Measurements from ENCODE around the gene SCARF2. TPM values are rescaled to one million over a fixed set of nuclear protein-coding genes. Genes with fewer than 3 reads are reported as not detected.

The SCARF2 gene
- total and polyA plus RNA-seq, 2 of the 8 experiments (the other 6 are each of a cell fraction or from before 2014, with no cell fraction given), result 4.2 to 9.8 TPM

DNA sequence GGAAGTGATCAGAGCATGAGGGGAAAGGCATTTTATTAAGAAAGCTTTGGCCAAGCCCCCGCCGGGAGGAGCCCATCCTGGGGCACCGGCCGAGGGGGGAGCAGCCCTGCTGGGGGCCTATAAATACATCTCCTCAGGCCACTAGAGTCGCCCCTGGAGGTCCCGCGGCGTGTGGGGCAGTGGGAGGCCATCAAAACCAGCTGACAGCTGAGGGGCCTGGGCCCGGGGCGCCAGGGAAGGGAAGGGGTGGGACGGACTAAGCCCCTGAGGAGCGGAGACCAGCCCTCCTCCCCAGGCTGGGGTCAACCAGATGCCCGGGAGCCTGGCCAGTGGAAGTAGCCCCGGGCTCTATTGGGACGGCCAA, 13.1 kb downstream of the SCARF2 start (continued):
- no peak for TF ChIP-seq SIN3A (conservative IDR thresholded peaks at IDR 0.05 in 1 of 2, IDR thresholded peaks at IDR 0.05 in 1 of 2; ENCODE audit: low read depth in 1 of 2, low read length in 2 of 2)
- TF ChIP-seq HDAC2 (IDR thresholded peaks at IDR 0.05; ENCODE audit: borderline replicate concordance in 1 of 2, low read depth in 2 of 2, low read length in 2 of 2), result no peak
- TF ChIP-seq, protein P1, sequence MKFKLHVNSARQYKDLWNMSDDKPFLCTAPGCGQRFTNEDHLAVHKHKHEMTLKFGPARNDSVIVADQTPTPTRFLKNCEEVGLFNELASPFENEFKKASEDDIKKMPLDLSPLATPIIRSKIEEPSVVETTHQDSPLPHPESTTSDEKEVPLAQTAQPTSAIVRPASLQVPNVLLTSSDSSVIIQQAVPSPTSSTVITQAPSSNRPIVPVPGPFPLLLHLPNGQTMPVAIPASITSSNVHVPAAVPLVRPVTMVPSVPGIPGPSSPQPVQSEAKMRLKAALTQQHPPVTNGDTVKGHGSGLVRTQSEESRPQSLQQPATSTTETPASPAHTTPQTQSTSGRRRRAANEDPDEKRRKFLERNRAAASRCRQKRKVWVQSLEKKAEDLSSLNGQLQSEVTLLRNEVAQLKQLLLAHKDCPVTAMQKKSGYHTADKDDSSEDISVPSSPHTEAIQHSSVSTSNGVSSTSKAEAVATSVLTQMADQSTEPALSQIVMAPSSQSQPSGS (IDR thresholded peaks at IDR 0.05; ENCODE audit: low read length), result no peak
